Measurements from ENCODE around the gene IGFBP4. TPM values are rescaled to one million over a fixed set of nuclear protein-coding genes. Genes with fewer than 3 reads are reported as not detected.

The IGFBP4 gene
- total and polyA plus RNA-seq, 2 of the 13 experiments (the other 11 are each of a cell fraction or from before 2014, with no cell fraction given), result 4.1 to 49.0 TPM

- TF ChIP-seq MBNL3 (CRISPR knock-in tag; conservative IDR thresholded peaks at IDR 0.05) (no peak), NFRKB (IDR thresholded peaks at IDR 0.05) (no peak), ZMYM3 (CRISPR knock-in tag; IDR thresholded peaks at IDR 0.05) (peak; percentile 76), ADNP (CRISPR knock-in tag; IDR thresholded peaks at IDR 0.05) (peak; percentile 73; the same call in 1 of the 2 replicates), HNF1B (CRISPR knock-in tag; IDR thresholded peaks at IDR 0.05) (0 out of 2 replicates have a peak, but pooled peaks have one; percentile 47), ZNF331 (CRISPR knock-in tag; IDR thresholded peaks at IDR 0.05) (0 out of 2 replicates have a peak, but pooled peaks have one; percentile 15), SMAD9 (CRISPR knock-in tag; IDR thresholded peaks at IDR 0.05) (peak; percentile 78; the same call in 1 of the 2 replicates), ZNF280B (CRISPR knock-in tag; IDR thresholded peaks at IDR 0.05; ENCODE audit: borderline replicate concordance) (0 out of 2 replicates have a peak, but pooled peaks have one; percentile 3), ZNF678 (CRISPR knock-in tag; IDR thresholded peaks at IDR 0.05) (no peak), SP5 (CRISPR knock-in tag; IDR thresholded peaks at IDR 0.05; ENCODE audit: borderline replicate concordance, low read depth) (peak; percentile 44; the same call in 1 of the 2 replicates), ZNF800 (CRISPR knock-in tag; IDR thresholded peaks at IDR 0.05) (0 out of 2 replicates have a peak, but pooled peaks have one; percentile 29), SNAI1 (CRISPR knock-in tag; IDR thresholded peaks at IDR 0.05; ENCODE audit: borderline replicate concordance) (0 out of 2 replicates have a peak, but pooled peaks have one; percentile 55), ZFY (CRISPR knock-in tag; IDR thresholded peaks at IDR 0.05) (peak; percentile 21; the same call in 1 of the 2 replicates), MED13 (CRISPR knock-in tag; IDR thresholded peaks at IDR 0.05) (peak; percentile 57; the same call in 1 of the 2 replicates), GRHL1 (CRISPR knock-in tag; conservative IDR thresholded peaks at IDR 0.05) (no peak), THRA (CRISPR knock-in tag; IDR thresholded peaks at IDR 0.05; ENCODE audit: borderline replicate concordance) (peak; percentile 95; the same call in 1 of the 2 replicates), ZNF235 (CRISPR knock-in tag; IDR thresholded peaks at IDR 0.05; ENCODE audit: borderline replicate concordance) (0 out of 2 replicates have a peak, but pooled peaks have one; percentile 56), ZNF33B (CRISPR knock-in tag; IDR thresholded peaks at IDR 0.05) (peak; percentile 32; the same call in 1 of the 2 replicates)
Observed at GRCh38 chr17:40499551-40500189, 56.4 kb downstream of the IGFBP4 start (continued).

All from HepG2 (cell line).